ENCODE results near the gene TMC3.
"Not testable (repeated sequence)": the region's sequence is repeated elsewhere in the genome, so short reads cannot be mapped to it uniquely, and the experiment has no call there.

Gene TMC3

DNA sequence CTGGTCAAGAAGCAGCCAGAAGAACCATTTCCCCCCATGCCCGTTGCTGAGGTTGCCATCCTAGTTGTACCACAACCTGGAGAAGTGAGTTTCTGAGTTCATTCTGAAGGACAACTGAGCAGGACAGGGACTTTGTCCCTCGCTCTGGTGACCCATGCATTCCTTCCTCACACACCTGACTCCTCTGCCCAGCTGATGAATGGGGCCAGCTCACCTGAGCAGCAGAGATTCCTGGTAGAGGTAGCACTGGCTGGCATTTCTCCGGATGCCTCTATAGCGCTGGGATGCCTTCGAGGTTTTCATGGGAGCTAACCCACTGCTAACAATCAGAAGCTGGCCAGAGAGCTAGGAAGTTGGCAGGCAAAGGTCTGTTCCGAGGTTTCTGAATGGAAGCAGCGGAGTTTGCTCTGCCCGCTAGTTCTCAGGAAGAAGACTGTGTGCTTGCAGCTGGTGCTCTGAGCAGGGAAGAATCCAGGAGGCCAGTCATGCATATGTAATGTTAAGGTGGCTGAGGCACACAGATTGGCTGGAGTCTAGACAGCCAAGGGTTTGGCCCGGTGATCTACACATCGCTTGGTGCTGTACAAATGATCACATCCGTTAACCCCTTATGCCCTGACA, at the start of gene TMC3:
TSS of gene TMC3 (minus strand) at position 439 of the 621 bp plus-strand sequence. CDS start at position 303, 136 bp downstream.
- peak in 1 of 2 experiments; percentile 51 for DNase-seq

GRCh38 chr15:81421461-81421860, 47.4 kb upstream of the TMC3 start:
- no peak for DNase-seq

- no peak for DNase-seq
Measured at GRCh38 chr15:81419332-81419943, 45.4 kb upstream of the TMC3 start.

GRCh38 chr15:81418891-81419290, 44.9 kb upstream of the TMC3 start:
- DNase-seq = no peak

GRCh38 chr15:81418444-81418843, 44.4 kb upstream of the TMC3 start:
- DNase-seq = no peak

GRCh38 chr15:81414274-81414968, 40.4 kb upstream of the TMC3 start:
- not testable (repeated sequence) for DNase-seq

- DNase-seq = no peak
Measured at GRCh38 chr15:81413851-81414250, 39.8 kb upstream of the TMC3 start.

DNA sequence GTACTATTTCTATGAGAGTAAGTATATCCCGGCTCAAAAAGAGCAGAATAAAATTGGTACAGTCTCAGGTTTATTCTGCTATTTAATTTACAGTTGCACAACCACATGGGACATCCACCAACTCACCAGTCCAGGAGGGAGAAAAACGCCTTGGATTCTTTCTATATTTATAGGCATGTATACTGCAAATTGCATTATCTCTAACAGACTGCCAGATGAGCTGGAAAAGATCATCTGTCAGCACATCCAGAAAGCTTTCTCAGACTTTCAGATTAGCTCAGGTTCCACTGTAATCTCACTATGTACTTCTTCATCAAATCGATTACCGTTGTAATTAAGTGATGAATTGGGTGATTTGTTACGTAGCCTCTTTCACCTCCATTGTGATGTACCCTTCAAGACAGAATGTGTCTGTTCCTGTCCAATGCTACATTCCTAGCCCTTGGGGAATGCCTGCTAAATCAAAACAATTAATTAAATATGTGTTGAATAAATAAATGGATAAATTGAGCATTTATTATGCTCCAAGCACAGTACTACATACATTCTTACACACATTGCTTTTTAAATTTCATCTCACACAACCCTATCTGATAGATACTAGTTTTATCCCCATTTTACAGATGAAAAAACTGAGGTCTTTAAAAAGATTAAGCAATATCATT, 38.1 kb upstream of the TMC3 start:
- no peak for DNase-seq

- DNase-seq = no peak
Measured at GRCh38 chr15:81411051-81411450, 37.0 kb upstream of the TMC3 start.

DNA sequence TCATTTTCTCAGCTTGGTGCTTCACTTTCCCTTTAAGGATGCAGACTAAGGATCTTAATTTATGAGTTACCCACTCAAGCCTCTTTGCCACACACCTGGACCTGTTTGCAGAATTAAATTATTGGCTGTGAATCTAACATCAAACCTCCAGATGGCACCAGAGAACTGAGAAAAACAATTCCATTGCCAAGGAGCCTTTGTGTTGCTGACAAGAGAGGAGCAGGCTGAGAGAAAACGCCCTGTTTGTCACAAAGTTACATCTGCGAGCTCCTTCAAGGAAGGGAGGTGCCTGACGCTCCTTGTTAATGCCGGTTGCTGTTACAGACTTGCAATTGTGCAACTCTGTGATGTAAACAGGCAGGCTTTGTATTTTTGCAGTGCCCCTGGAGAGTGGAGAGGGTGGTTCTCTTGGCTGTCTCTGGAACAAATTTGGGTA, 36.3 kb upstream of the TMC3 start:
- DNase-seq = peak; percentile 74 to 83

- DNase-seq = no peak
Measured at GRCh38 chr15:81407718-81408117, 33.7 kb upstream of the TMC3 start.

GRCh38 chr15:81407176-81407575, 33.2 kb upstream of the TMC3 start:
- no peak for DNase-seq

DNA sequence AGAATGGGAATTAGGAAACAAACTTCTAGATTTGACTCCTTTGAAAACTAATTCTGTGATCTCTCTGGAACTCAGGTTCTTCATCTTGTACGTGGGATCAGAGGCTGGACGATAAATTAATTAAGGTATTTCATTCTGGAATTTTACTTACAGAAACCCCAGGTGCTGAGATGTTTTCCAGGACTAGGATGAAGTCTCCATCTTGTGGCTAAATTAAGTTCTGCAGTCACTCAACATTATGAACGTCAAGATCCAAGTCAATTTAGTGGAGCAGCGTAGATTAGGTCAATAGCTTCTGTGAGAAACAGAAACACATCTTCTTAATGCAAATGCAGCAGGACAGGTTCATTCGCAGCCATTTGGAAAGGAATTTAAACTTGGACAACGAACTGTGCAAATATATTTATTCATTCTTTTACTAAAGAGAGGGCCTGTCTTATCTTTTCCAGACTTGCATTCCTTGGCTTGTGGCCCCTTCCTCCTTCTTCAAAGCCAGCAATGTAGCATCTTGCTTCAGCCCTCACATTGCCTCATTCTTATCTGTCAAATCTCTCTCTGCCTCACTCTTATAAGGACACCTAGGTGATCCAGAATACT, 26.7 kb upstream of the TMC3 start:
- peak; percentile 3 to 47 for DNase-seq

DNA sequence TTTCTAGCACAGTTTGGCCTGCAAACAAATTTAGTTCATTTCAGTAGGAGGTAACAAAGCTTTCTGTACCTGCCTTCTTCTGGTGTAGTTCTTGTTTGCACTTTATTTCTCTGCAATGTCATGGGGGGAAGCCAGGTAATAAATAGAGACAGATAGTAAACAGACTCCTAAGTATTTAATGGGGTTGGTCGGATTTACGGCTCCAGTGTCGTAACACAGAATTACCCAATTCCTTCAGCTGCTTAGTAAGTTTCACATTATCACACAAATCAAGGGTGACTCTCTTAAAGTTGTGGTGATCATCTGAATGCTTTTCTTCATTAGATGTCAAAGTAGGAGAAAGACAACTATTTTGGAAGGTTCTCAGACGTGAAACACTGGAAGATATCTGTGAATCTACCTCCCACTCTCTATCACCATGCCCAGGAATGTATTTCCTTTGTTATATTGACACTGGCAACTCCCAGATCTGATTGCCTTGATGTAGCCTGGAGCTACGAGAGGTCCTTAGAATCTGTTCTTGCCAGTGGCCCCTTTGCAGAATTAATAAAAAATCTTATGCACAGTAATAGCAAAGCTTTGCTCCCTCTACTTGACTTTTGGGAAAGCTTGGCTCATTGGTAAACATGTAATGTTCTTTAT, 25.0 kb upstream of the TMC3 start:
- no peak for DNase-seq

DNA sequence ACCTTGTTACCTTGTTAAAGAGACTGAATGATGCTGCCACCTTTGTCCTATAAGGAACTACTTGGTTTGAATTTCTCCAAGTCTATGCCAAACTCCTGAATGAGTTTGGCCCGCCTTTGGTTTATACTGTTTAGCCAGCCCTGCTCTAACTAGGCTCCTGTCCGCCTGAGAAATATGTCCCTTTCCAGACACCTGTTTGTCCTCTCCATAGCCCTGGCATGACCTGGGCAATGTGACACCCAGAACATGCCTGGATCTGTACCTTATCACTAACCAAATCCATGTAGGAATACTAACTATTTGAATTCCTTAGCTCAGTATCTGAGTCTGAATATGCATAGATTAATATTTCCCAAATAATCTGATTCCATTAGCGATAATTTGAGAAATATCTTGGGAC, 24.4 kb upstream of the TMC3 start:
- DNase-seq = no peak

DNA sequence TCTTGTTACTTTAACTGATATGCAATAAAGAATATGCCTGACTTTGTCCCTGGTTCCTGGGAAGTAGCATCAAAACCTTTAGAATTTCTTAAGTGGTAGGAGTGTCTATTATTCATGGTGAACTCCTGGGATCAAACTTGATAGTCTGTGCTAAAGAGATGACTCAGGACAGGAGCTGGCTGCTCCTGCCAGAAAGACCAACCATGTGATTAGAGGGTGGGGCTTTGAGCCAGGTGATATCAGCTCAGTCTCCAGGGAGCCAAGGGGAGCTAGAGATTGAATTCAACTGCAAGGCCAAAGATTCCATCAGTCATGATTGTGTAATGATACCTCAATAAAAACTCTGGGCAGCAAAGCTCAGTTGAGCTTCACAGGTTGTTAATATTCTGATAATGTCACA, 20.6 kb upstream of the TMC3 start:
- DNase-seq = no peak

DNA sequence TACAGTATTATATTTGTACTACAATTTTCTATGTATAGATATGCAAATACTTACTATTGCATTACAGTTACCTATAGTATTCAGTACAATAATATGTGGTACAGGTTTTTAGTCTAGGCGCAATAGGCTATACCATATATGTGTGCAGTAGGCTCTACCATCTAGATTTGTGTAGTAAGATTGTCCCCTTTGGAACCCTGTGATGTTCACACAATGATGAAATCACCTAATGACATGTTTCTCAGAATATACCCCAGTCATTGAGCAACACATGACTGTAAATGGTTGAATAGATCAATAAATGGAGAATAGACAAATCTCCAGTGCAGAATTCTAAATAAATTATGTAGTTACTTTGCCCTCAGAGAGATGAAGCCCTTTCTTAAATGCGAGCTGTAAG, 17.6 kb upstream of the TMC3 start:
- no peak for DNase-seq

DNA sequence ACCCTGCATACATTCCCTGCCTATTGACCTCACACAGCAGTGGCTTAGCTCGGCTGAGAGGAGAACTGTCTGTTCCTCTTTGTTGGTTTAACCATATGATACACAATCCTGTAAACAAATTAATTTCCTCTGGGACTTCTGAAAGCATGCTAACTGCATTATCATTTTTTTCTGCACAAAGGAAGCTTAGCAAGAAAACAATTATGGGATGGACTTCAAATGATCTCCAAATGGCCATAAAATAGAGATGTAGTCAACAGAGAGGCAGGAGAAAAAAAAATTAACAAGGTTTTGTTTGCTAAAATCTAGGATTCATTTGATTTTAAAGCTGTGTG, 14.4 kb upstream of the TMC3 start:
- DNase-seq = no peak

GRCh38 chr15:81387621-81388435, 13.8 kb upstream of the TMC3 start:
- no peak for DNase-seq

DNA sequence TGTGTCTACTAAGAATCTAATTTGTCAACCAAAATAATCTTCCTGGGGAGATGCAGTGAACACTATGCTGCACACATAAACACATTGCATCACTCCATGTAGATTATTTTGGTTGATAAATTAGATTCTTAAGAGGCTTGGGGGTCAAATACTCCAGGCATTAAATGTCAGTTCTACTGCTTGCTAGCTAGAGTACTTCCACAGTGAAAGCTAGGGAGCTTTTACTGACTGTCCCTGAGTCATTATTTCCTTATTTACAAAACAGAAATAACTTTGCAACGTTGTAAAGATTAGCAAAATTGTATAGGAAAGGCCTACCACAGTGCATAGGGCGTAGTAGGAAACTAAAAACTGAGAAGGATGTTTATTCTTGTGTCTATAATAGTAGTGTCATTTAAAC, 12.9 kb upstream of the TMC3 start:
- DNase-seq = no peak

DNA sequence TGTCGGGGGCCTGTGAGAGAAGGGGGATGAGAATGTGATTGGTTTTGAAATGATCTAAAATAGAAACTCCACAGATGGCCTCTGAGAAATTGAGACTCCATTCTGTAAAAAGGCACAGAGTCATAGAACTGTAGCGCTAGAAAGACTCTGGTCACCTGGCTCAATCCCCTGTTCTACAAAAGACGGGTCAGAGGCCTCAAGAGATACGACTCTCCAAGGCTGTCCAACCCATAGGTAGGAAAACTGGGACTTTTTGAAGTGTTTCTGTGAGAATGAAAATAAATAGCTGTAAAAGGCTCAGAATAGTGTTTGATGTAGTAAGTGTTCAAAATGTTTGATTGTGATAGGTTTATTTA, 11.7 kb upstream of the TMC3 start:
- no peak for DNase-seq

Measured in NCI-H446 (cell line).